Testis (tissue), 3 donors: Measurements from ENCODE around the gene IL1RAPL2. TPM values are rescaled to one million over a fixed set of nuclear protein-coding genes. Genes with fewer than 3 reads are reported as not detected.

ENCODE experiments used
- DNase-seq: peaks from one replicate; pipeline ENCODE4 v3.0.0-alpha.2; 2019
- H3K27ac ChIP-seq, 2 donors: fragments of 200-600 bp; sonication (generic); one replicate each; pipeline ENCODE4 v1.5.1; 2019
- H3K27me3 ChIP-seq: fragments of 200-600 bp; sonication (generic); one replicate; pipeline ENCODE4 v1.5.1; 2019
- H3K36me3 ChIP-seq: fragments of 200-600 bp; sonication (generic); one replicate; pipeline ENCODE4 v1.5.1; 2017; ENCODE audit warnings: low read depth; ENCODE audit errors: missing control alignments
- H3K4me1 ChIP-seq: fragments of 200-600 bp; sonication (generic); one replicate; pipeline ENCODE4 v1.5.1; 2019
- H3K4me3 ChIP-seq, 2 donors: fragments of 200-600 bp; sonication (generic); one replicate each; pipeline ENCODE4 v1.5.1; 2017 to 2019
- H3K9me3 ChIP-seq: fragments of 200-600 bp; sonication (generic); one replicate; pipeline ENCODE4 v1.5.1; 2017
- CTCF ChIP-seq, 3 experiments: fragments of 450-650 bp in 2 of 3; fragments of 200-600 bp in 1 of 3; sonication (generic) in 1 of 3; IDR thresholded peaks; one replicate each; pipeline ENCODE4 v1.5.1; 2016 to 2019; ENCODE audit warnings: antibody characterized with exemption in 3 of 3, mild to moderate bottlenecking in 2 of 3, moderate library complexity in 1 of 3
- POLR2A ChIP-seq: fragments of 450-650 bp; IDR thresholded peaks from one replicate; pipeline ENCODE4 v1.6.1; 2017; ENCODE audit warnings: antibody characterized with exemption, mild to moderate bottlenecking, moderate library complexity
- WGBS, 2 donors: methylation state at CpG; one replicate each; pipeline ENCODE4 v1.1.5; 2018; 5-methylcytosine and 5-hydroxymethylcytosine counted together
- intact Hi-C: fragments of 100-400 bp; cut with DNase I; formaldehyde crosslinking; loops from one replicate; pipeline ENCODE4 v1.15.1; 2023; ENCODE audit warnings: low total_unique reads
- polyA plus RNA-seq: library from polyadenylated mRNA; stranded (reverse); fragments of 350-450 nt; fragmentation: Illumina TruSeq; extraction: RNeasy Lipid Tissue Mini Kit (QIAGEN cat#74804); gene quantifications from one replicate; pipeline ENCODE4 v1.2.3, GENCODE V29; 2014; ENCODE audit warnings: low read depth, low replicate concordance; ENCODE audit not compliant: insufficient read depth
- total RNA-seq, 2 donors: library from RNA; depleted of rRNA; stranded (reverse); fragments of >200 nt; gene quantifications; one replicate each; pipeline ENCODE4 v1.2.3, GENCODE V29; 2016

Gene IL1RAPL2
- total and polyA plus RNA-seq, 3 donors from 2014 or later = 0.47 to 1.3 (median 1.2) TPM

GRCh38 chrX:105317117-105317516 is 751.1 kb downstream of the IL1RAPL2 start:
- no peak overlapping the region for H3K27ac ChIP-seq
- intact Hi-C loops = no loop called here
- H3K4me1 ChIP-seq = no peaks in the 10 kb centered on the region
- WGBS, 2 donors = 83 to 97% methylated on average over 2 of the region's 2 CpGs
- H3K9me3 ChIP-seq = no peaks in the 10 kb centered on the region
- no peak for DNase-seq
- H3K36me3 ChIP-seq = no peaks in the 10 kb centered on the region
- no peaks in the 10 kb centered on the region for H3K27me3 ChIP-seq
- no peak for TF ChIP-seq CTCF (IDR thresholded peaks at IDR 0.05)
- no peak for TF ChIP-seq POLR2A
- no peak overlapping the region for H3K4me3 ChIP-seq

- intact Hi-C loops = no loop called here
- Histone ChIP-seq H3K27ac (no peak overlapping the region), H3K9me3 (no peaks in the 10 kb centered on the region), H3K4me3 (no peak overlapping the region), H3K4me1 (no peaks in the 10 kb centered on the region), H3K27me3 (no peaks in the 10 kb centered on the region), H3K36me3 (no peaks in the 10 kb centered on the region)
- no peak for DNase-seq
- WGBS, 2 donors = 25 to 37% methylated on average over 1 of the region's 1 CpG
- TF ChIP-seq POLR2A (no peak), CTCF (IDR thresholded peaks at IDR 0.05) (no peak)
Measured at GRCh38 chrX:105323928-105324327, 757.9 kb downstream of the IL1RAPL2 start.

GRCh38 chrX:105328773-105329172 is 762.8 kb downstream of the IL1RAPL2 start:
- H3K27me3 ChIP-seq = no peaks in the 10 kb centered on the region
- H3K4me3 ChIP-seq = no peak overlapping the region
- H3K27ac ChIP-seq = no peak overlapping the region
- intact Hi-C loops = no loop called here
- H3K36me3 ChIP-seq = no peaks in the 10 kb centered on the region
- no peaks in the 10 kb centered on the region for H3K9me3 ChIP-seq
- H3K4me1 ChIP-seq = no peaks in the 10 kb centered on the region
- no peak for TF ChIP-seq CTCF (IDR thresholded peaks at IDR 0.05)
- no peak for TF ChIP-seq POLR2A
- no peak for DNase-seq

- Histone ChIP-seq H3K4me3 (no peak overlapping the region), H3K27ac (no peak overlapping the region), H3K4me1 (no peaks in the 10 kb centered on the region), H3K27me3 (no peaks in the 10 kb centered on the region), H3K36me3 (no peaks in the 10 kb centered on the region), H3K9me3 (no peaks in the 10 kb centered on the region)
- intact Hi-C loops = no loop called here
- TF ChIP-seq POLR2A = no peak
- no peak for TF ChIP-seq CTCF (IDR thresholded peaks at IDR 0.05)
- WGBS, 2 donors = 65 to 80% methylated on average over 1 of the region's 1 CpG
- no peak for DNase-seq
Measured at GRCh38 chrX:105331244-105331643, 765.2 kb downstream of the IL1RAPL2 start.

GRCh38 chrX:105347373-105347772 is 781.4 kb downstream of the IL1RAPL2 start:
- Histone ChIP-seq H3K4me3 (no peak overlapping the region), H3K9me3 (no peaks in the 10 kb centered on the region), H3K27ac (no peak overlapping the region), H3K36me3 (no peaks in the 10 kb centered on the region), H3K27me3 (no peaks in the 10 kb centered on the region), H3K4me1 (no peaks in the 10 kb centered on the region)
- intact Hi-C loops = no loop called here
- no peak for DNase-seq
- TF ChIP-seq CTCF (IDR thresholded peaks at IDR 0.05) (no peak), POLR2A (no peak)
- WGBS, 2 donors = 92 to 100% methylated on average over 3 of the region's 3 CpGs
